HG02571 (cell line): ENCODE results near the gene DLG2.
"Not testable (repeated sequence)": the region's sequence is repeated elsewhere in the genome, so short reads cannot be mapped to it uniquely, and the experiment has no call there.

ENCODE experiments used
- ATAC-seq: cut with Tn5 transposase; IDR thresholded peaks from one replicate; pipeline ENCODE4 v1.9.1; 2021; ENCODE audit warnings: mild to moderate bottlenecking, moderate library complexity; ENCODE audit not compliant: unreplicated experiment

The DLG2 gene

GRCh38 chr11:85048801-85049200, 578.3 kb downstream of the DLG2 start:
- ATAC-seq: no peak

- ATAC-seq: no peak
These were observed 581.4 kb downstream of the DLG2 start for GRCh38 chr11:85045716-85046115.

- ATAC-seq: no peak
These were observed 582.2 kb downstream of the DLG2 start for GRCh38 chr11:85044911-85045310.

GRCh38 chr11:85042361-85042760, 584.8 kb downstream of the DLG2 start:
- ATAC-seq: no peak

DNA sequence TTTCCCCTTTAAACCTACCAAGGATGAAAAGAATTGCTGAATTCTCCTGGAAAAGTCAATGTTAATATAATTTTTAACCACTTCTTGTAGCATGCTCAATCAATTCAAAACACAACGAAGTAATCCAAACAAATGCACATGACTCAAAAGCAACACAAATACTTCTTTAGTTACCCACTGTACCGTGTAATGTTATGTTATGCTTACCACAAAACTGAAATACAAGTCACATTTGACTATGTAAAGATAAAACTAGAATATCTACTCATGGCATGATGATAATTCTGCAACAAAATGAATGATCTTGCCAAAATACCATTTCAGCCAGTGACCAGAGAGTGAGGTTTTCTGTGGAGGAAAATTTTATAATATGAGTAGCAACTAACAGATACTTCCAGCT, 587.0 kb downstream of the DLG2 start:
- no peak for ATAC-seq

GRCh38 chr11:85029964-85030363, 597.2 kb downstream of the DLG2 start:
- ATAC-seq: no peak

- no peak for ATAC-seq
These were observed 598.6 kb downstream of the DLG2 start for GRCh38 chr11:85028329-85029101.

DNA sequence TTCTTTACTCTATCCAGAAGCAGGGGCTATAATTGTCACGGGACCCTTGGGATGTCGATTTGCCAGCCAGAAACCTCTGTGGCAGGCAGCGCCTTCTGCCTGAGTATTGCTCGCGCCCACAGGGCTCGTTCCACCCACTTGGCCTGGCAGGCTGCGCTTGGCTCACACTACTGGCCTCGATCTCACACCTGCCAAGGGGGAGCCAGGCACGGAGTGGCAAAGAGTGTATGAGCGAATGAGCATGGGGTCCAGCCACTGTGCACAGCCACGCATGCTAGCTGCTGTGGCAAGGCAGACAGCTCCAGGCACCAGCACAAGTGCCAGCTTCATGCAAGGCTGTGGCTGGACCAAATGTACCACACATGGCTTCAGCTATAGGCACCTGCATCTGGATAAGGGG, 599.8 kb downstream of the DLG2 start:
- ATAC-seq: no peak

DNA sequence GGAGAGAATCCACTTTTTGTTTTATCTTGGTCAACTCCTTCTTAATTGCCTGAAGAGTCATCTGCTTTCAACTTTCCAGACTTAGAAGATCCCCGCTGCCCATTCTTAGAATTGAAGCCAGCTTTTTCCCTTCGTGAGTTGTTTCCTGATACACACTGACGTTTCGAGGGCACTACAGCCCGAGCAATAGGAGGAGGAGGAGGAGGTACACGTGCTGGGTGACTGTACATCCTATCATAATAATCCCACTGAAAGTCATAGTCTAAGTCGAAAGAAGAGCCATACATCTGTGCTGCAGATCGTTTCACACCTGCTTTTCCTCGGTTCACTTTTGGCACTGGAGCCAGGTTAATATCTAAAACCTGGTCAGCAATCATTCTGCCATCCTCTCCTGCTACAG, 606.1 kb downstream of the DLG2 start:
- ATAC-seq: no peak

DNA sequence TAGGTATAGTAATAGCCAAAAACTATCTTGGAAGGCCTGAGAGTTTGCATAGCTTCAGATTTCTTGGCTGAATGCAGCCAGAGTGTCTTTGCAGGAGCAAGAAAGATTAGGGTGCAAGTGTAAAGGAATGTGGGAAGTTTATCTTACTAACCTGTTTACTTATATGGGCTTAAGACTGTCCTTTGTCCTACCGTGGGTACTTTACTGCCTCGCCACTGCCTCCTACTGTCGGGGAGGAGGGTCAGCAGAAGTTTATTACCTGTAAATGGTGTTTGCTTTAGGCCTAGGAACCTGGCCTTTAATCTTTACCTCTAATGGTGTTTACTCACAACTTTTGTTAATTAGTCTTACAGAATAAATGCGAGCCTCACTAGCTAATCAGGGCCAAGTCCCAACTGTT, 633.8 kb downstream of the DLG2 start:
- no peak for ATAC-seq

DNA sequence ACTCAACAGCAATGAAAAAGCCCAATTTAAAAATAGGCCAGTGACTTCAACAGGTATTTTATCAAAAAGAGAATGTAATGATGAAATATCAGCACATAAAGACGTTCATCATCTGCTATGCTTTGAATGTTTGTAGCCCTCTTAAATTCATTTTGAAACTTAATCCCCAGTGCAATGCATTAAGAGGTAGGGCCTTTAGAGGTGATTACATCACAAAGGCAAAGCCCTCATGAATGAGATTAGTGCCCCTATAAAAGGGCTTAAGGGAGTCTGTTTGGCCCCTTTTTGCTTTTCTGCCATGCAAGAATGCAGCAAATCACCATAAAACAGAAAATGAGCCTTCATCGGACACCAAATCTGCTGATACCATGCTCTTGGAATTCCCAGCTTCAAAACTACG, 637.0 kb downstream of the DLG2 start:
- ATAC-seq: no peak

- not testable (repeated sequence) for ATAC-seq
These were observed 639.4 kb downstream of the DLG2 start for GRCh38 chr11:84987686-84988187.

GRCh38 chr11:84981301-84981700, 645.8 kb downstream of the DLG2 start:
- no peak for ATAC-seq

DNA sequence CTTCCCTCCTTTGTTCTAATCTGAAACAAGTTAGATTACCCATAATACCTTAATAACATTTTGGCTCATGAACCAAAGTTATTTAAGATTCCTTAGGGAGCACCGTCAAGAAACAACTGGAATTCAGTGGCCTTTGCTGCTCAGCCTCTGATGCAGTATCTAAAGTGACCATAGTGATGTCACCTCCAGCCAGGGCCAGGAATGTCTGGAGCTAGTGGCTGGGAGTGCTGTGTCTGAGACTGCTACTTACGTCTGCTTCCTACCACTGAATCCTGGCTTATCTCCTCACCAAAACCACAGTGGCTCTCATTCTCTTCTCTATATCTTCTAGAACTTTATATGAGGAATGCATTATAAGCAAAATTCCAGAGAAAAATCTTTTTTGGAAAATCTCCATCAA, 658.0 kb downstream of the DLG2 start:
- no peak for ATAC-seq

- no peak for ATAC-seq
These were observed 661.7 kb downstream of the DLG2 start for GRCh38 chr11:84965484-84965883.

GRCh38 chr11:84963240-84963639, 663.9 kb downstream of the DLG2 start:
- ATAC-seq: no peak

DNA sequence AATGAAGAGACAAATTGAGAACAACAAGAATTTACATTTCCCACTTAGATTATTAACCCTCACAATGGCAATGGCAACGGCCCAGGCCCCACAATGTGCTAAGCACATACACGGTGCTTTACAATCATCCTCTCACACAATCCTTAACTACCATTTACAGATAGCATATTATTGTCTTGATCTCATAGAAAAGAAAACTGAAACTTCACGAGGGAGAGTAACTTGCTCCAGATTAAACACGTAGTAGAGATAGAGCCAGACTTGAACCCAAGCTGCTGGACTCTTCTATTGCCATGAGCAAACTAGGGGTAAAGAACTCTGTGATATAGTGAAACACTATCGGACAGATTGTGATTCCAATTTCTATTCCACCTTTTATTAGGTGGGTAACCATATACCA, 665.1 kb downstream of the DLG2 start:
- ATAC-seq: no peak

GRCh38 chr11:84958295-84958694, 668.8 kb downstream of the DLG2 start:
- ATAC-seq: no peak

GRCh38 chr11:84950569-84951270, 676.4 kb downstream of the DLG2 start:
- no peak for ATAC-seq

GRCh38 chr11:84947970-84948580, 679.1 kb downstream of the DLG2 start:
- no peak for ATAC-seq

- no peak for ATAC-seq
These were observed 680.1 kb downstream of the DLG2 start for GRCh38 chr11:84947070-84947469.

DNA sequence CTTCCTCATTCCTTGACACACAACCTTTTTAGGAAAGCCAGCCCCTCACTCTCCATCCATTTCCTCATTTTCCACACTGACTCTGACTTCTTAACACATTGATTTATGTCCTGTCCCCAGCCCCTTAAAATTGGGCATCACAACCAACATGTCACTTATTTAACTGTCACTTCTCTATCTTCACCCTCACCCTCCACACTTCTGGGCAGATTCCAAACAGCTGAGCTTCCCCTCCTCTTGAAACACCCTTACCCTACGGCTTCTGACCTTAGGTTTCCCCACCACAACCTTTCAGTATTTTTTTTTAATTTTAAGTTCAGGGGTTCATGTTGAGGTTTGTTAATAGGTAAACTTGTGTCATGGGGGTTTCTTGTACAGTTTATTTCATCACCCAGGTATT, 696.3 kb downstream of the DLG2 start:
- ATAC-seq: no peak
